Activated T-helper 1 cell treated with anti-CD3 and anti-CD28 coated beads, Interleukin-2, amount 50 U/mL, for 16 hours (primary cell): Measurements from ENCODE around the gene ILF2.
"Not testable (repeated sequence)": the region's sequence is repeated elsewhere in the genome, so short reads cannot be mapped to it uniquely, and the experiment has no call there.

ENCODE experiments used
- DNase-seq, 2 donors: peaks; one replicate each; pipeline ENCODE4 v3.0.0-alpha.2; 2020; ENCODE audit warnings: low read depth in 1 of 2, low spot score in 1 of 2

The ILF2 gene

DNA sequence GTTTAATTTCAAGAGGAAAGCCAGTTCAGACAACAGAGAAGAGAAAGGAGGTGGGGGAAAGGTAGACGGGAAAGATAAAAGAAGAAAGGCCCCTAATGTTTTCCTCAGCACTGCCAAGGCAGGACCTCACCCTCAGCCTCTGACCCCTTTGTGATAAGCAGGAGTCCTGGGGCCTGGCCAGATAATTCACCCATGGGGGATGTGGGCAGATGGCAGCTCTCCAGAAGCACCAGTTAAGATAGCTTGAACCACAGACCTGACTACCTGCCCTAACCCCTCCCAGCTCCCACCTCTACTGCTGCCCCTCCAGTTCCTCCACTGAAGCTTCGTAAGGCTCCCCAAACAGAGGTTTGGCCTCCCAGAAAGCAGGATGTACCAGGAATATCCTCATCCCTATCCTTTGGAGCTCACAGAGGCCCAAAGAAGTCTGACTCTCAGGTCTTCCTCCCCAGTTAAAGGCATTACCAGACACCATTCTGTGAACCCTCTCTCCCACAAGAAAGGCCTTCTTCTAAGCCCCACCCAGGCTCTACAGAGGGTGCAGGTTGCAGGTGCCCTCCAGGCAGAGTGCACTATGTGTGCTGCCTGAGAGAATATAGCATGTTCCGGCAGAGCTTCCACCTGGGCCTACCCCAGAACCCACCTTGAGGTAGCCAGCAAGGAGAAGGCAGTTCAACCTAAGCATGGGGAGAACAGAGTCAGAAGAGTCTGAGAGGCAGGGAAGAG is 21.5 kb downstream of the ILF2 start:
- no peak for DNase-seq

DNA sequence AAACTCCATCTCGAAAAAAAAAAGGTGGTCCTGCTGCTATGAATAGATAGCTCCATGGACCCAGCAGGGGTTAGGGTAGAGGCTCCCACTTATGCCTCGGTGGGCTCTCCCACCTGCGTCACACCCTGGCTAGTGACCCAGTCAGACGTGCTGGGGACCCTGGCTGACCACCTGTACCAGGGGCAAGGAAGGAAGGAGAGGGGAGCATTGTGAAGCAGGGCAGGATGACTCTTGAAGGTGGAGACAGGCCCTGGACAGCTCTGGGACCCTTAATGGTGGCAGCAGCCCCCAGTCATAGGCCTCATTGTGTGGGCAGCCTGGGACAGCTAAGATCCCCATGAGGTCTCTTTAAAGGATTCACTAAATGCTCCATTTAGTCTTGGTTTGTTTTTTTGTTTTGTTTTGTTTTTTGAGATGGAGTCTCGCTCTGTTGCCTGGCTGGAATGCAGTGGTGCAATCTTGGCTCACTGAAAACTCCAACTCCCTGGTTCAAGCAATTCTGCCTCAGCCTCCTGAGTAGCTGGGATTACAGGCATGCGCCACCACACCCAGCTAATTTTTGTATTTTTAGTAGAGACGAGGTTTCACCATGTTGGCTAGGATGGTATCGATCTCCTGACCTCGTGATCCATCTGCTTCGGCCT is 22.7 kb downstream of the ILF2 start:
- DNase-seq = no peak

DNA sequence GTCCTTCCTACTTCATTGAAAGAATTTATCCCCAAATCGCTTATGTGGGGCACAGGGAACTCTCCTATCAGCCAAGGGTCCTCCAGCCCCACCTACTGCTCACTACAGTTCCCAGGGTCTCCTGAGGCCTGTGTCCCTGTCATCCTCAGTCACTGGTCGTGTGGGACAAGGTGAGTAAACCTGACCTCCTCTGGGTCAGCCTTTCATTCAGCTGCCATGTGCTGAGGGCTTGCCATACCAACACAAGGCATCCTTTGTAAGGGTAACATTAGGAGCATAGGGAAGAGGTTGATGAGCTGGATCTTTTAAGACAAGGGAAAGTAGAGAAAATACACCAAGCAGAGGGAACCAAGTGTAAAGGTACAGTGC is 23.5 kb downstream of the ILF2 start:
- no peak for DNase-seq

DNA sequence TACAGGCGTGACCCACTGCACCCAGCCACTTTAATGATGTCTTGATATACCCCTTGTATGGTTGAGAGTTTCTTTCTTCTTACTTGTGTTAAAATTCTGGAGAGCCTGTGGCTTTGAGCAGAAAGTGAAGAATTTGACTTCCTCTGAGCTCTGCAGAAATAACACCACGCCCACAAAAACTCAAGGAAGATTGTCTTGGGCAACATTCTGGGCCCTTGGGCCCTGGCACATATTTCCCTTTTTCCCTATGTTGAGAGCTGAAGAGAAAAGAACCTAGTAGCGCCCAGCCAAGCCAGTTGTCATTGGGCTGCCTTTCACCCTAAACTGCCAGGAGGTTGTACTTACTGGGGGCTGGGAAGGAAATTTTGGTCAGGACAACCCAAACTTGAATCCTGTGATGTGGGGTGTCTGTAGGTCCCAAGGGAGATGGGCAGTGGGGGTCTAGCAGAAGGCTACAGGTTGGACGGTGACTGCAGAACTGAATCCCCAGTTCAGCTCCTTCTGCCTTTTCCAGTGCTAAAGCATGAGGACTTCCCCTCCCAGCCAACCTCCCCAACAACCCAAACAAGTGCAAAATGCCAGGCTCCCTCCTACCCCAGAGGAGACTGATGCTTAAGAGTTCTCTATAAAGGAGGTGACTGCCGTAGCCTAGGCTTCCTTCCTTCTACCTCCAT is 24.0 kb downstream of the ILF2 start:
- DNase-seq = no peak

DNA sequence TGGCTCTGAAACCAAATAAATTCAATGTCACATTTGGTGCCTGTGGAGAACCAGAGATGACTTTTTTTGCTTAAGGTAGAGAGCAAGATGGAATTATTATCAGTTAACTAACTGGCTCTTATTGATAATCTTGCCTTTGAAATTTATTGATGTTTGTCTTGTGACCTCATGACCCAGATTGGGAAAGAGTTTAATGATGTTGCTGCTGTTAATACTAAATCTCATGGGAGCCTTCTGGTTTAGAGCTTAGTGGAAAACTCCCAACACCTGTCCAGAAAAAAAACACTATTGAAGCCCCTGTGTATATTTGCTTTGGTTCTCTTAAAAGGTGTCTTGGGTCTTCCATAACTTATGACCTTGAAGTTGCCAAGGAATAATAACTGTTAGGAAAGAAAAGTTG is 27.0 kb downstream of the ILF2 start:
- DNase-seq = no peak

DNA sequence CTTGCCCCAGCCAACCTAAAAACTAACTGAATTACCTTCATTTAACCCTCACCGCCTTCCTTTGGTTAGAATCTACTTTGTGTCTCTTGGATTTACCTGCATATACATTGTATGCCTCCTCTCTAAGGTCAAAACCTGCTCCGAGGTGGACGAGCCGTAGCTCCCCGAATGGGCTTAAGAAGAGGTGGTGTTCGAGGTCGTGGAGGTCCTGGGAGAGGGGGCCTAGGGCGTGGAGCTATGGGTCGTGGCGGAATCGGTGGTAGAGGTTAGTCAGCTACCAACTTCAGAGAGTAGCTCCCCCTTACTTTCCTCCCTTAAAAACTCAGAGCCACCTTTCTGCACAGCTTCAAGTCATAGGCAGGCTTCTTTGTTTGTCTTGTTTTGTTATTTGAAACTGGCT is 27.7 kb downstream of the ILF2 start:
- no peak for DNase-seq

DNA sequence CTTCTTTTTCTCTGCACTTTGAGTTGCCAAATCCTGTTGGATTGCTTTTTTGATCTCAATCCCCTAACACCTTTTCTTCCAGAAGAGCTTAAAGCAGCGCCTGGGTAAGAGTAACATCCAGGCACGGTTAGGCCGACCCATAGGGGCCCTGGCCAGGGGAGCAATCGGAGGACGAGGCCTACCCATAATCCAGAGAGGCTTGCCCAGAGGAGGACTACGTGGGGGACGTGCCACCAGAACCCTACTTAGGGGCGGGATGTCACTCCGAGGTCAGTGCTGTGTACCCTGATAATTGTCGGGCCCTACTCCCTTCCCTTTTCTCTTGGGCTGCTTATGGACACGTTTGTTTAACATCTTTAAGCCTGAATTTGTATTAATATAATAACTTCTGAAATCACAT is 28.6 kb downstream of the ILF2 start:
- no peak for DNase-seq

DNA sequence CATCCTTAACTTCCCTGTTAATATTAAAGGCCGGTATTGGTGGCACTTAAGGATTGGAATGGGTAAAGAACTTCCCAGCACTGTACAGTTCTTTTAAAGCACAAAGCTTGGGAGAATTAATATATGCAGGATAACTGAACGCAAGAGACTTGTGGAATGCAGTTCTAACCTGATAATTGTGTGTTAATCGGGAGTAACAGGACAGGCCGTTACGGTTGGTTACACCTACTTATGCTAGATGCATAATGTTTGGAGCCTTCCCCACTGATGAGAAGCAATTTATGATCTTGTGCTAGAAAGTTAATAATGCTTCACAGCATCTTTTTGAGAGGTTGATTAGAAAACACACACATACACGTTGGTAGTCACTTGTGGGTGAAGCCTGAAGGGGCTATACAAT is 29.9 kb downstream of the ILF2 start:
- no peak for DNase-seq

DNA sequence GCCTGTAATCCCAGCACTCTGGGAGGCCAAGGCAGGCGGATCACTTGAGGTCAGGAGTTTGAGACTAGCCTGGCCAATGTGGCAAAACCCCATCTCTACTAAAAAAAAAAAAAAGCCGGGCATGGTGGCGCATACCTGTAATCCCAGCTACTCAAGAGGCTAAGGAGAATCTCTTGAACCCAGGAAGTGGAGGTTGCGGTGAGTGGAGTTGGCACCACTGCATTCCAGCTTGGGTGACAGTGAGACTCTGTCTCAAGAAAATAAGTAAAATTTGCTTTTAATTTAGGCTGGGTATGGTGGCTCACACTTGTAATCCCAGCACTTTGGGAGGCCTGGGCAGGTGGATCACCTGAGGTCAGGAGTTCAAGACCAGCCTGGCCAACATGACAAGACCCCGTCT is 30.6 kb downstream of the ILF2 start:
- DNase-seq = not testable (repeated sequence)

DNA sequence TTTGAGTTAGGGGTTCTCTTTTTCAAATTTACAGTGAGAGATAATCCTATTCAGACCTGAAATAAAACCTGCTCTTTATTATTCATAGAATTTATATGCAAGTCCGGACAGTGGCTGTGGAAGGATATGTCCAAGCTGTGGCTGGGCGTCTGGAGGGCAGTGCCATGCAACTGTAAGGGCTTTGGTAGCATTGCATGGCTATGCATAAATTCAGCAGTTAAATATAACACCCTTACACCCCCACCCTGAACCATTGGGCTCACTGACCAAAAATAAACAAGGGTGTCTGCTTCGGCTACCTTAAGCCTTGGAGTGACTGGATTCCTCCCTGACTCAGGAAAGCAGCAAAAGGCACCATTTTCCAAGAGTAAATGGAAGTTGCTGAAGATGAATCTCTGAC is 31.5 kb downstream of the ILF2 start:
- DNase-seq = no peak

DNA sequence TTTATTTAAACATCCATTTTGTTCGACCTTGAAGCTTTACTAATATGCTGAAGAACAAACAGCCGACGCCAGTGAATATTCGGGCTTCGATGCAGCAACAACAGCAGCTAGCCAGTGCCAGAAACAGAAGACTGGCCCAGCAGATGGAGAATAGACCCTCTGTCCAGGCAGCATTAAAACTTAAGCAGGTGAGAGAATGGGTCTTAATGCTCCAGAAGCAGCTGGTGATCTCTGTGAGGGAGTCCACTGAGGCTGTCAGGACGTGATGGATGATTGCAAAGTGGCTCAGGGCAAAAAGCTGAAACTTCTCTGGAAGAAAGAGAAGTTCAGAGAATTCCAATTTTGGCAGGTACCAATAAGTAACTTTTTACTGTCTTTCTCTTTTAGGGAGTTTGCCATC is 32.5 kb downstream of the ILF2 start:
- no peak for DNase-seq

DNA sequence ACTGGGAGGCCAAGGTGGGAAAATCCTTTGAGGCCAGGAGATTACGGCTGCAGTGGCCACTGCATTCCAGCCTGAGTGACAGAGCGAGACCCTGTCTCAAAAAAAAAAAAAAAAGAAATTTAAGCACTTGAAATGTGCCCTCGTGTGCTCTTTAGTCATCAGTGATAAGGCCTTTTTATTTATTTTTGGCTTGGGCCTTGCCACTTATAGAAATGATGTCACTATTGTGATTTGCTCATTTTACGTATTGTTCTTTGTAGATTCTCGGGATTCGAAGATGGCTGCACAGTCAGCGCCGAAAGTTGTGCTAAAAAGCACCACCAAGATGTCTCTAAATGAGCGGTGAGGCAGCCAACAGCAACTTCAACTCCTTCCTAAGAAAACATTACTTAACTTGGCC is 34.5 kb downstream of the ILF2 start:
- no peak for DNase-seq

DNA sequence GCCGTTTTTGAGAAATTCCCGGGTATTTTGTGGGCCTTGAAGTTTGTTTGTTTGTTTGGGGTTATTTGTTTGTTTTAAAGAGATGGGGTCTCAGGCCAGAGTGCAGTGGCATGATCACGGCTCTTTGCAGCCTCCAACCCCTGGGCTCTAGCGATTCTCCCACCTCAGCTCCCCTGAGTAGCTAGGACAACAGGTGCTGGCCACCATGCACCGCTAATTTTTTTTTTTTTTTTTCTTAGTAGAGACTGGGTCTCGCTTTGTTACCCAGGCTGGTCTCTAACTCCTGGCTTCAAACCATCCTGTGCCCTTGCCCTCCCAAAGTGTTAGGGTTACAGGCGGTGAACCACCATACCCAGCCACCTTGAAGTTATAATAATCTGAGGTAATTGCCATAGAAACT is 34.9 kb downstream of the ILF2 start:
- no peak for DNase-seq

DNA sequence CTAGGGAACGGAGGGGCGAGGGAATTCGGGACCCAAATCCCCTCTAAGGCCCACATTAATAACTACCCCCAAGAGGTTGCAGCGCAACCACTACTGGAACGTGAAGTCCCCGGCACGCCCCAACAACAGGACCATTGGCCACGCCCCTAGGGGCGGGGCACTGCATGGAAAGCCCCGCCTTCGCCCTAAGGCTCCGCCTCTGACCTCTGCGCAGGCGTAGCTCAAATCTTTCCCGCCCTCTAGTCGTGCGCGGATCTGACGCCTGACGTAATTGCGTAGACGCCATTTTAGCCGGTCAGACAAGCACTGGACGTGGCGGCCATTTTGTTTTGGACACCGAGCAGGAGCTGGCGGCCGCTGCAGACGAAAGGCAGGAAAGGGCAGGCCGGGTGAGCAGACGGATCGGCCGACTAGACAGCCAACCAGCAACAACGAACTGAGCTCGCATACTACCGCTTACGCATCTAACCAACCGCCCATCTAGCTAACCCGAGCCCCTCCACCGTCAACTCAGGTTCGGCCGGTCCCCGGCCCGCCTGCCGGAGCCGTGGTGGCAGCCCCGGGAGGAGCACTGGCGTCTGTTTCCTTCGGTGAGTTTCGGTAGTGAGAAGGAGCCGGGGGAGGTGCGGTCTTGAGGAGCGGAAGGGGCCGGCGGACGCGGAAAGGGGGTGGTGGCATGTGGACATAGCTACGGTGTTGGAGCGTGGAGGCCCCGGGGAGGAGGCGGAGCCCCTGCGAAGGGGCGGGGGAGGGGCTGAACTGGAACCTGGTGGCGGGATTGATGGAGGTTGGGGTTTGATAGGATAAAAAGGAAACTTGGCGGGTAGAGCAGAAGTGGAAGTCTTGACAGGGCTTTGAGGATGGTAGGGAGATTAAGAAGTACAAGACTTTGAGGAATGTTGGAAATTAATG is 36.8 kb downstream of the ILF2 start, which contains the start of gene CHTOP:
TSS of gene CHTOP (plus strand) at position 313 of the 912 bp plus-strand sequence. CDS start 2,523 bp downstream, outside the sequence.
- DNase-seq = peak; percentile 90 to 92

DNA sequence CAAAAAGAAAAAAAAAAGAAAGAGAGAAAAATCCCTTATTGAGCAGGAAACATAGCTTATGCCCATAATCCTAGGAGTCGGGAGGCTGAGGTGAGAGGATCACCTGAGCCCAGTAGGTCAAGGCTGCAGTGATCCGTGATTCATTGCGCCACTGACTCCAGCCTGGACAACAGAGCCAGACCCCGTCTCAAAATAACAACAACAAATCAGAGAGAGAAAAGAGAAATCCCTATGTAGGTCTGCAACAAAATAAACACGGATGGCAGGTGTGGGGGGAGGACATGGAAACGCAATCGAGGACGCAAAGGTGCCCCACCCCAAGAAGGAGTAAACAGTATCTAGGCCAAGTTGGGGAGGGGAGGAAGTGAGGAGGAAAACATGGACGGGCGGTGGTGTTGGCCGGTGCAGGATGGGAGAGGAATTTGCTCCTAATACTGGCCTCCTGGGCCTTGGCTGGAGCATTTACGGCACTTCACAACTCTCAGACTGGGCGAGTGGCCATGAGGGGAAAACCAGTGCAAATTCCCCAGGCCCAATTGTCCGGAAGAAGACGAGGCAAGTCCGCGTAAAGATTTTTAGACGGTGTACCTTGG is 37.5 kb downstream of the ILF2 start:
- DNase-seq = no peak

DNA sequence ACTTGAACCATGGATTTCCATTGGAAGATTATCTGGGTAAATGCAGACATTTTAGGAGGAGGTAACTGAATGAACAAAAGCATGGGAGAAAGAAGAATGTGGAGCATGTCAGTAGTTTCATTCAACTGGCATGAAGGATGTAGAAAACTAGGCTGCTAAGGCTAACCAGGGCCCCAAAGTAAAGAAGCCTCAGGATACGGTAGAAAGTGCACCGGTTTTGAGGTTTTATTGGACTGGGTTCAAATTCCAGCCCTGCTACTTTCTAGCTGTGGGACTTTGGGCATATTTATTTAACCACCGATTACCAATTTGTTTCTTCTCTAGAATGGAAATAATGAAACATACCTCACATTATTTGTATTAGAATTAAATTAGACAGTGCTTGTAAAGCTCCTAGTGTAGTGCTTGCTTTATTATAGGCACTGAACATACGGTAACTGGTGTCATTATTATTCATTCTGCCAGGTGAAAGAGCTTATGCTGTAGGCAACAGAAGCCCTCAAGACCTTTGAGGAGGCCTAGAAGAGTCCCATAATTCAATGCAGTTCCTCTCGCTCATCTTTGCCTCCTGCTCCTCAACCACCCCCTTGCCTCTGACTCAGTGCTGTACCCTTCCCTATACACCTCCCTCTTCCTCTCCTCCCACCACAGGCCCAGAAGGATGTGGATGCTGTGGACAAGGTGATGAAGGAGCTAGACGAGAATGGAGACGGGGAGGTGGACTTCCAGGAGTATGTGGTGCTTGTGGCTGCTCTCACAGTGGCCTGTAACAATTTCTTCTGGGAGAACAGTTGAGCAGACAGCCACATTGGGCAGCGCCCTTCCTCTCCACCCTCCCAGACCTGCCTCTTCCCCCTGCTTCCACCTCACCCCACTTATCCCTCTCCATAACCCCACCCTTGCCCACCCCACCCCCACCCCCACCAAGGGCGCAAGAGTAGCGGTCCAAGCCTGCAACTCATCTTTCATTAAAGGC is 39.5 kb downstream of the ILF2 start:
- DNase-seq = no peak

DNA sequence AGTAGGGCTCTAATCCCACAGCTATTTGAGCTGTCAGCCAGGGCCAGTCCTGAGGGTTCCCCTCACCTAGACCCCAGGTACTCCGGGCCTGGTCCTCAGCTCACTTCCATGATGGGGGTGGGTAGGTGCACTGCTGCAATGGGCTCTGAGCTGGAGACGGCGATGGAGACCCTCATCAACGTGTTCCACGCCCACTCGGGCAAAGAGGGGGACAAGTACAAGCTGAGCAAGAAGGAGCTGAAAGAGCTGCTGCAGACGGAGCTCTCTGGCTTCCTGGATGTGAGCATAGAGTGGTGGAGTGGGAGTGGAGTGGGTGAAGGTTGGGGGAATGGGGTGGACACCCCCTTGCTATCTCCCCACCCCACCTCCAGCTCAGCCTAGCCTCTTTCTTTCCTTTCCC is 40.4 kb downstream of the ILF2 start:
- DNase-seq = no peak

DNA sequence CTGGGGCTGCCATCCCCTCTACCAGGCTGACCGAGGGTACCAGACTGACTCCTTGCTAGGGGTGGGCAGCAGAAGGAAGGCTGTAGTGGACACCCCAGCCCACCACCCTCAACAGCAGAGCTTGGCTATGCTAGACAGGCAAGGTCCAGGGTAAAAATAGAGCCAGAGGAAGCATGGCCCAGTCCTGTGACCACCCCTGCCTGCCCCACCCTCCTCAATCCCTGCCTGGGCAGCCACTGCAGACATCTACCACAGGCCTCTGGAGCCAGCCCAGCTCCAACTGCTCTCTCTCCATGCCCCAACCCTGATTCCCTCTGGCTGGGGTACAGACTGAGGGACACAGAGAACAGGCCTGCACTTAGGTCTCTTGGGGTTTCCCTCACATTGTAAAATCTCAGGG is 40.8 kb downstream of the ILF2 start:
- no peak for DNase-seq

DNA sequence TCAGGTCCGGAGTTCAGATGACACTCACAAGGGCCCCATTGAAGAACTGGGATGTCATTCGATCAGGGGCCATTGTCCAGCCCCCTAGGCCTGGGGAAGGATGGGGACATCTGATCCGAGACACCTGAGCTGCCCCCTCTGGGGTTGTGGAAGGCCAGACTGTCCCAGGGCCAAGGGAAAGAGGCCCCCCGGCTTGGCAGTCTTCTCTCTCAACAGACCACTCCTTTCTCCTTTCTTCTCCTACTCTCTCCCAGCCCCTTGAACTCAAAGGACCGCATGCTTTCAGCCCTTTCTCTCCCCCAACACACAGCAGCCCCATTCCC is 41.5 kb downstream of the ILF2 start:
- no peak for DNase-seq
